ENCODE measurements around the gene IL17RD. TPM values are rescaled to one million over a fixed set of nuclear protein-coding genes. Genes with fewer than 3 reads are reported as not detected.
A peak's percentile ranks its signal among the peaks of the same experiment; 100 is the strongest.

Gene IL17RD
- total RNA-seq, 1 donor from 2014 or later: 10.7 TPM

DNA sequence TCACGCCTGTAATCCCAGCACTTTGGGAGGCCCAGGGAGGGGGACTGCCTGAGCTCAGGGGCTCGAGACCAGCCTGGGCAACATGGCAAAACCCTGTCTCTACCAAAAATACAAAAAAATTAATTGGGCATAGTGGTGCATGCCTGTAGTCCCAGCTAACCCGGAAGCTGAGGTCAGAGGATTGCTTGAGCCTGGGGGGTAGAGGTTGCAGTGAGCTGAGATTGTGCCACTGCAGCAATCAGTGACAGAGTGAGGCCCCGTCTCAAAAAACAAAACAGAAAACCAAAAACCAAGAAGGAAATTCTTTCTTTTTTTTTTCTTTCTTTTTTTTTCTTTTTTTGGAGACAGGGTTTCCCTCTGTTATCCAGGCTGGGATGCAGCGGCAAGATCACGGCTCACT is 101.2 kb downstream of the IL17RD start:
- no peak overlapping the region for H3K27ac Mint-ChIP-seq (ENCODE audit: unreplicated experiment)
- H3K9me3 Mint-ChIP-seq (ENCODE audit: unreplicated experiment): no peaks in the 10 kb centered on the region
- DNase-seq (ENCODE audit: low spot score): no peak
- TF ChIP-seq, protein P1, sequence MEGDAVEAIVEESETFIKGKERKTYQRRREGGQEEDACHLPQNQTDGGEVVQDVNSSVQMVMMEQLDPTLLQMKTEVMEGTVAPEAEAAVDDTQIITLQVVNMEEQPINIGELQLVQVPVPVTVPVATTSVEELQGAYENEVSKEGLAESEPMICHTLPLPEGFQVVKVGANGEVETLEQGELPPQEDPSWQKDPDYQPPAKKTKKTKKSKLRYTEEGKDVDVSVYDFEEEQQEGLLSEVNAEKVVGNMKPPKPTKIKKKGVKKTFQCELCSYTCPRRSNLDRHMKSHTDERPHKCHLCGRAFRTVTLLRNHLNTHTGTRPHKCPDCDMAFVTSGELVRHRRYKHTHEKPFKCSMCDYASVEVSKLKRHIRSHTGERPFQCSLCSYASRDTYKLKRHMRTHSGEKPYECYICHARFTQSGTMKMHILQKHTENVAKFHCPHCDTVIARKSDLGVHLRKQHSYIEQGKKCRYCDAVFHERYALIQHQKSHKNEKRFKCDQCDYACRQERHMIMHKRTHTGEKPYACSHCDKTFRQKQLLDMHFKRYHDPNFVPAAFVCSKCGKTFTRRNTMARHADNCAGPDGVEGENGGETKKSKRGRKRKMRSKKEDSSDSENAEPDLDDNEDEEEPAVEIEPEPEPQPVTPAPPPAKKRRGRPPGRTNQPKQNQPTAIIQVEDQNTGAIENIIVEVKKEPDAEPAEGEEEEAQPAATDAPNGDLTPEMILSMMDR (IDR thresholded peaks at IDR 0.05; ENCODE audit: unreplicated experiment): no peak
- peaks cover 15% of the 10 kb centered on the region for H3K4me1 Mint-ChIP-seq (ENCODE audit: unreplicated experiment)
- peaks cover 7% of the 10 kb centered on the region for H3K36me3 Mint-ChIP-seq (ENCODE audit: low read depth, unreplicated experiment)
- peaks cover 5% of the 10 kb centered on the region for H3K27me3 Mint-ChIP-seq (ENCODE audit: unreplicated experiment)
- H3K4me3 Mint-ChIP-seq (ENCODE audit: unreplicated experiment): no peak overlapping the region

GRCh38 chr3:57063032-57063431 is 102.1 kb downstream of the IL17RD start:
- Mint-ChIP-seq H3K27me3 (ENCODE audit: unreplicated experiment) (peaks cover 5% of the 10 kb centered on the region), H3K4me1 (ENCODE audit: unreplicated experiment) (peaks cover 17% of the 10 kb centered on the region), H3K9me3 (ENCODE audit: unreplicated experiment) (no peaks in the 10 kb centered on the region), H3K36me3 (ENCODE audit: low read depth, unreplicated experiment) (peaks cover 7% of the 10 kb centered on the region), H3K27ac (ENCODE audit: unreplicated experiment) (no peak overlapping the region), H3K4me3 (ENCODE audit: unreplicated experiment) (no peak overlapping the region)
- DNase-seq (ENCODE audit: low spot score): no peak
- TF ChIP-seq, protein P1 (IDR thresholded peaks at IDR 0.05; ENCODE audit: unreplicated experiment): no peak

DNA sequence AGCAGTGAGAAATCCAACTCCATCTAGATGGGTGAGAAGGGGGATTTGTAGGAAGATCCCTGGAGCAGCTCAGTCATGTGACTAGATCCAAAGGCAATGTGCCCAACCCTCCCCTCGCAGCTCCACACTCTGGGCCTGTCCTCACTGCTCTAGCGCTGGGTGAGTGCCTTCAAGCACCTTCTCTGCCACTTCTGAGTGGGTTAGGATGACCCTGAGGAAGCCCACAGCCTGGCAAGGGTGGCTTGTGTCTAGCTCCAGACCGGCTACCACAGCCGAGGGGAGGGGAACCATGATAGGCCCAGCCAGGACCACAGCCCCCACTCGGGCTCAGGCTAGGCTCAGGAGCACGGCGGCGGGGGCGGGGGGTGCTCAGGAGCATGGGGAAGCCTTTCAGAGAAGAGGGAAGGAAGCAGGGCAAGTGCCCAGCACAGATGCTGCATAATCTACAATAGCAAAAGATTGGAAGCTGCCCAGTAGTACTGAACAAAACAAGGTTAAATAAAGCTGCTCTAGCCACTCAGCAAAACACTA is 103.0 kb downstream of the IL17RD start:
- Mint-ChIP-seq H3K36me3 (ENCODE audit: low read depth, unreplicated experiment) (peaks cover 7% of the 10 kb centered on the region), H3K27ac (ENCODE audit: unreplicated experiment) (peak overlapping the region; percentile 45), H3K4me1 (ENCODE audit: unreplicated experiment) (peaks cover 24% of the 10 kb centered on the region), H3K4me3 (ENCODE audit: unreplicated experiment) (no peak overlapping the region), H3K27me3 (ENCODE audit: unreplicated experiment) (peaks cover 5% of the 10 kb centered on the region), H3K9me3 (ENCODE audit: unreplicated experiment) (no peaks in the 10 kb centered on the region)
- DNase-seq (ENCODE audit: low spot score): no peak
- TF ChIP-seq, protein P1 (IDR thresholded peaks at IDR 0.05; ENCODE audit: unreplicated experiment): no peak

DNA sequence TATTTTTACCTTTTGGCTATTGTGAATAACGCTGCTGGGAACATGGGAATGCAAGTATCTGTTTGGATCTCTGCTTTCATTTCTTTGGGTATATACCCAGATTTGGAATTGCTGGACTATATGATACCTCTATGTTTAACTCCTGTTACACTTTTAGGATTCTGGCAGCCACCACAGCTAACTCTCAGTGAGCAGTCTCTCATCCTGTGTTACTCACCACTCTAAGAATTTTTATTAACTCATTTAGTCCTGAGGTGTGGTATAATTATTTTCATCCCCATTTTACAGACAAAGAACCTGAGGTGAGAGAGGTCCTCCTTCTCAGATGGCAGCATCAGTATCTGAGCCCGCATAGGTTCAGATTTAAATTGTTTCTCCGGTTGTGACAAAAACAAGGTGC is 103.6 kb downstream of the IL17RD start:
- DNase-seq (ENCODE audit: low spot score): no peak
- Mint-ChIP-seq H3K4me1 (ENCODE audit: unreplicated experiment) (peaks cover 24% of the 10 kb centered on the region), H3K27ac (ENCODE audit: unreplicated experiment) (no peak overlapping the region), H3K9me3 (ENCODE audit: unreplicated experiment) (no peaks in the 10 kb centered on the region), H3K36me3 (ENCODE audit: low read depth, unreplicated experiment) (peaks cover 7% of the 10 kb centered on the region), H3K27me3 (ENCODE audit: unreplicated experiment) (peaks cover 5% of the 10 kb centered on the region), H3K4me3 (ENCODE audit: unreplicated experiment) (no peak overlapping the region)
- TF ChIP-seq, protein P1 (IDR thresholded peaks at IDR 0.05; ENCODE audit: unreplicated experiment): no peak

GRCh38 chr3:57060089-57060821 is 104.9 kb downstream of the IL17RD start, which contains the start of gene SPATA12:
SPATA12 (plus strand) TSS chr3:57060664; CDS start chr3:57073695, 13,031 bp downstream.
- peaks cover 7% of the 10 kb centered on the region for H3K36me3 Mint-ChIP-seq (ENCODE audit: low read depth, unreplicated experiment)
- peak within 1 kb of the TSS; percentile 70 for H3K27ac Mint-ChIP-seq (ENCODE audit: unreplicated experiment)
- peaks cover 29% of the 10 kb centered on the region for H3K4me1 Mint-ChIP-seq (ENCODE audit: unreplicated experiment)
- peak; percentile 58 for DNase-seq (ENCODE audit: low spot score)
- H3K4me3 Mint-ChIP-seq (ENCODE audit: unreplicated experiment): no peak within 1 kb of the TSS
- peaks cover 7% of the 10 kb centered on the region for H3K27me3 Mint-ChIP-seq (ENCODE audit: unreplicated experiment)
- no peaks in the 10 kb centered on the region for H3K9me3 Mint-ChIP-seq (ENCODE audit: unreplicated experiment)
- TF ChIP-seq, protein P1 (IDR thresholded peaks at IDR 0.05; ENCODE audit: unreplicated experiment): no peak

Measured in endothelial cell (in vitro differentiated cells).